Stimulated activated CD8-positive, alpha-beta memory T cell treated with anti-CD3 and anti-CD28 coated beads, Interleukin-7, amount 100 ng/mL, for 24 hours (primary cell): ENCODE measurements around the gene SIRT3.
"Not testable (repeated sequence)": the region's sequence is repeated elsewhere in the genome, so short reads cannot be mapped to it uniquely, and the experiment has no call there.

Experiments used
- DNase-seq: peaks from one replicate; pipeline ENCODE4 v3.0.0-alpha.2; 2020; ENCODE audit warnings: low read depth

The SIRT3 gene

GRCh38 chr11:270451-271318, 34.5 kb upstream of the SIRT3 start:
- DNase-seq = no peak

GRCh38 chr11:269146-269890, 33.2 kb upstream of the SIRT3 start:
- DNase-seq = no peak

GRCh38 chr11:268716-269145, 32.6 kb upstream of the SIRT3 start:
- not testable (repeated sequence) for DNase-seq

GRCh38 chr11:267491-267994, 31.4 kb upstream of the SIRT3 start:
- DNase-seq = no peak

GRCh38 chr11:266676-267439, 30.7 kb upstream of the SIRT3 start:
- DNase-seq = no peak

GRCh38 chr11:261624-262023, 25.5 kb upstream of the SIRT3 start:
- no peak for DNase-seq

GRCh38 chr11:259413-259812, 23.3 kb upstream of the SIRT3 start:
- no peak for DNase-seq

GRCh38 chr11:257766-258493, 21.8 kb upstream of the SIRT3 start:
- no peak for DNase-seq

- no peak for DNase-seq
These were observed 21.0 kb upstream of the SIRT3 start for GRCh38 chr11:256952-257737.

GRCh38 chr11:255816-256215, 19.7 kb upstream of the SIRT3 start:
- no peak for DNase-seq

GRCh38 chr11:255176-255575, 19.0 kb upstream of the SIRT3 start:
- no peak for DNase-seq

GRCh38 chr11:253886-254270, 17.7 kb upstream of the SIRT3 start:
- no peak for DNase-seq

GRCh38 chr11:253160-253885, 17.2 kb upstream of the SIRT3 start:
- DNase-seq = no peak

- DNase-seq = no peak
These were observed 16.5 kb upstream of the SIRT3 start for GRCh38 chr11:252666-253065.

- no peak for DNase-seq
These were observed 15.4 kb upstream of the SIRT3 start for GRCh38 chr11:251550-251949.

- peak; percentile 59 for DNase-seq
These were observed 14.7 kb upstream of the SIRT3 start for GRCh38 chr11:250740-251299.

GRCh38 chr11:250274-250673, 14.1 kb upstream of the SIRT3 start:
- DNase-seq = no peak

- DNase-seq = no peak
These were observed 12.9 kb upstream of the SIRT3 start for GRCh38 chr11:249062-249461.

- no peak for DNase-seq
These were observed 8.2 kb upstream of the SIRT3 start for GRCh38 chr11:244376-244775.

- DNase-seq = no peak
These were observed 5.5 kb upstream of the SIRT3 start for GRCh38 chr11:241634-242033.
